UCSD-AML1 (cell line): ENCODE results near the gene RTP2.

Source experiments
- DNase-seq: peaks from one replicate; lab custom pipeline; 2025; ENCODE audit not compliant: unreplicated experiment; lab: John Stamatoyannopoulos, UW

The RTP2 gene, protein sequence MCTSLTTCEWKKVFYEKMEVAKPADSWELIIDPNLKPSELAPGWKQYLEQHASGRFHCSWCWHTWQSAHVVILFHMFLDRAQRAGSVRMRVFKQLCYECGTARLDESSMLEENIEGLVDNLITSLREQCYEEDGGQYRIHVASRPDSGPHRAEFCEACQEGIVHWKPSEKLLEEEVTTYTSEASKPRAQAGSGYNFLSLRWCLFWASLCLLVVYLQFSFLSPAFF

DNA sequence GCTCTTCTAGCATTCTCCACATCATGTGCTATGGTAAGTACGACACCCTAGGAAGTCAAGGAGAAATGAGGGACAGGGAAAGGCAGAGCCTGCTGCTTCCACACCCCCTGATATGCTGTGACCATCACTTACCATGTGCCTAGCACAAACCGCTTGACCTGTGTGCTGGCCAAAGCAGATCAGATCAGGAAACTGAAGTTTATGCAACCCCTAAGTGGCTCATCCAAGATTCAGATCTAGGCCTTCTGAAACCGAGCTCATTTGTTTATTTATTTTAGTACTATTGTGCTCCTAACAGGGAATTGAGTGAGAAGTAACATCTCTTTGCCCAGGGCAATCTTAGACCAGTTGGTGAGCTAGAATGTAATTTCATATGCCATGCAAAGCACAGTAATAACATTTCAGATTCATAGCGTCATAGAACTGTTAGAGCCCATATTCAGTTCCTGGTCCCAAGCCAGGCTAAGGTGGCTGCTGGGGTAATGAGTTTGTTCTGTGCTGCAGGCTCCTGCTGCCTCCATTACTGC lies at the start of gene RTP2:
RTP2 (minus strand) TSS at position 51 of the 527 bp plus-strand sequence. CDS start 429 bp downstream, outside the sequence.
- DNase-seq, result no peak

GRCh38 chr3:187750513-187751123 lies 48.3 kb upstream of the RTP2 start:
- DNase-seq, result no peak

- DNase-seq, result no peak
These were observed 47.7 kb upstream of the RTP2 start for GRCh38 chr3:187750006-187750512.

- peak; percentile 80 for DNase-seq
These were observed 45.7 kb upstream of the RTP2 start for GRCh38 chr3:187748050-187748481.

- no peak for DNase-seq
These were observed 45.1 kb upstream of the RTP2 start for GRCh38 chr3:187747506-187747905.

GRCh38 chr3:187746442-187747281 lies 44.3 kb upstream of the RTP2 start:
- no peak for DNase-seq

DNA sequence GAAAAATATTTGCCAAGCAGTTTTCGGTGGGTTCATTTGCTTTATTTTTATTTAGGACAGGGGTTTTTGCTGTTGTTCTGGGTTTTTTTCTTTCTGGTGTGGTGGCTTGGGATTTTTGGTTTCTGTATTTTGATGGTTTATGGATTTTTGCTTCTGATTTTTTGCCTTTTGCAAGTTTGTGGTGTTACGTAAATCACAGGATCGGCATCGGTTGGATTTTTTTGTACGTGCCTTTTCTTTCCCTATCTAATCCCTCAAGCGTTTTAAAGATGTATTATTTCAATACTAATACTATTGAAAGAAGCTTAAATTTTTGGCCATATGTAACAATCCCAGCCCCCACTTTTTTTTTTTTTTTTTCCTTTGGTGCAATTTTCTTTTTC lies 43.7 kb upstream of the RTP2 start:
- no peak for DNase-seq

GRCh38 chr3:187745201-187746058 lies 43.1 kb upstream of the RTP2 start, which contains the start of gene BCL6:
TSS of gene BCL6 (minus strand) at chr3:187745468. CDS start at chr3:187733693, 11,775 bp downstream.
- DNase-seq, result peak; percentile 92

DNA sequence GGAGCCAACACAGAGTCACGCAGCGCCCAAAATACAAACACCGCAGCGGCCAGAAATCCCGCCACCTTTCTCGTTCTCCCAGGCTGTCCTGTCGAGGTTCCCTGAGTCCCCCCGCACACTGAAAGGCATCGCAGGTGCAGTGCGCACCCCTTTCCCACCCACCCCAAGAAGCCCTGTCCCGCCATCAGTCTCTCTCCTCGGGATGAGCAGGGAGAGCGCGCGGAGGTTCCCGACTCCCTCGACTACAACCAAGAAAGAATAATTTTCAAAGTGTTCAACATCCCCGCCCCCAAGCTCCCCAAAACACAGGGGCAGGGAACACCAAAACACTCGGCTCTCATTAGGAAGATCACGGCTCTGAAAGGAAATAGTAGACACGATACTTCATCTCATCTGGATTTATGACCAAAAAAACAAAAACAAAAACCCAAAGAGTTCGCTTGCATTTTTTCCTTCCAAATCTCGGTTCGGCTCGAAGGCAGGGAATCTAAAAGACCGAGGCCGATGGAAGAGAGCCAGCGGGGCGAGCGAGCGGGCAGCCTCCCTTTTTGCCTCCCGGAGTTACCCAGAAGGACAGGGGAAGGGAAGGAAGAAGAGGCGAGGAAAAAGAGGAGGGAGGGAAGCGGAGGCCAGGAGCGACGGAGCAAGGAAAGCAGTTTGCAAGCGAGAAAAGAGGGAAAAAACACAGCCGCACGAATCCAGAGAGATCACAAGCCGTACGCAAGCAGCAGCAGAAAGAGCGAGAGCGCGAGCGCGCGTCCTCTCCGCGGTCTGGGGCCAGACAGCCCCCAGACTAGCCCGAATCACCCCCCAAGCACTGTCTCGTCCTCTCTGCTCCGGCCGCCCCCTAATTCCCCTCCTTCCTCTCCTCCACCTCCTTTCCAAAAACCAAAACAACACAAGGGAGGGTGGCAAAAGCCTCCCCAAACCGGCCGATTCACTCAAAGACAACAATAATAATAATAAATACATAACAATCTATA lies 42.1 kb upstream of the RTP2 start:
- DNase-seq, result peak; percentile 40

DNA sequence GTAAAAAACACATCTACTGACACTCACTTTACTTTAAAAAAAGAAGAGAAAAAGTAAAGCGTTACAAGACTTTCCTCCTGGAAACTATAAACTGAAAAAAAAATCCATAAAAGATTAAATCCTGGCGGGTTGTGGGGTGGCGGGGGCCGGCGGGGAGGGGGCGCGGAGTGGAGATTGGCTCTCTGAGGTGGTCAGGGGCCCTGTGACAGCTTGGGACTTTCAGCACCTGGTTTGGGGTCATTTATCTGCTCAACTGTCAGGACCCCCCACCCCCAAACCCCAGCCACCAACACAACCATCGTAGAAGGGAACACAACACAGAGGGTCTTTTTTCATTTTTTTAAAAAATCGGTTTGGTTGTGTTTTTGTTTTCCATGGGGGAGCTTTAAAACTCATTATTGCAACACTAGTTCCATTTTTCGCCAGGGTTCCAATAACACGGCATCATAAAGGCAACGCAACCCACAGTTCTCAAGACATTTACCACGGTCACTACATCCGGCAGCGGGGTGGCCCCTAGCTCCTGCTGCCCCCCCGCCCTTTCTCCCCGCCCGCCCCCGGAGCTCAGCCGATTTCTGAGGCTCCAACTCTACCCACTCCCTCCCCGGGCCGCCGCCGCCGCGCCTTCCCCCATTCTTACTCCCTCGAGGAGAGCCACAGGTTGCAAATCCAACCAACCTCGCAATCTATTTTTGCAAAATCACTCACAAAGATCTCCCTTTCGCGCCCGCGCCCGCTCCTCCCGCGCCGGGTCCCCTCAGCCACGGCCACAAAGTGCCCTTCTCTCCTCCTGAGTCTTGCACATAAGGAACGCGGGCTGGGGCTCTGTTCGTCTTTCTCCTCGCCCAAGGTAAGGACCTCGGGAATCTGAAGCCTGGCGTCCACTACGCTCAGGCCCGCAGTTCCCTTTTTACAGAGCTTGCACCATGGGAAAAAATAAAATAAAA lies 41.1 kb upstream of the RTP2 start:
- DNase-seq, result no peak

DNA sequence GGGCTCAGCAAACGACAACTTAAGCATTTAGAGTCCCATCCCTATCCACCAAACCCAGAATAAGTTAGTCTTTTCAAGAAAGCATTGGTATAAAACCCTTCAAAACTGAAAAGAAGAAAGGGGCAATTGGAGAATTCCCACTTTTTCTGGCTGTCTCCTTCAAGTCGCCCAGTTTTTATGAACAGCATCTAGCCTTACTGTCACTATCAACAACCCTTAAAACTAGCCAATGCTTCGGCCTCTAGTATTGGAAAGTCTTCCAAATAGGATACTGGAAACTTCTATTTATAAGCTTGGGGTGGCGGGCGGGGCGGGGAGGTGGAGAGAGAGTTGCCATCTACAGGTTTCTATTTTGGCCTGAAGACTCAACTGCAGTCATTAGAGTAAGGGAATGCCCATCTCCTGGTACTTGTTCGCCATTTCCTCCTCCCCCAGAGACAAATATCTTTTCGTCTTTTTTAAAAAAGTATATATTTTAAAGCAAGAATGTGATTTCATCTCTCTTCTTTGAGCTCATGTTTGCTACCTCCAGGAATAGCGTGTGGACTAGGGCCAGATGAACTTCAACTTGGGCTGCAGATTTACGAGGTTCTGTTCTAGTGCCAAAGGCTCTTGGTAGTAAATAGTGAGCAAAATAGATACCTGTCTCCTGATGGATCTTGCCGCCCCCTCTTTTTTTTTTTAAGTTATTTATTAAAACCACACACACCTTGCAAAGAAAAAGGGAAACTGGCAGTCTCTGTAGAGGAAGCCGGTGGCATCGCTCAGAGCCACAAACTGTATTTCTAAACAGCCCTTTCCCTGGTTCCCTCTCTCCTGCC lies 40.2 kb upstream of the RTP2 start:
- no peak for DNase-seq

GRCh38 chr3:187741403-187742350 lies 39.3 kb upstream of the RTP2 start:
- DNase-seq, result peak; percentile 67

- DNase-seq, result peak; percentile 57
These were observed 38.4 kb upstream of the RTP2 start for GRCh38 chr3:187740421-187741399.

DNA sequence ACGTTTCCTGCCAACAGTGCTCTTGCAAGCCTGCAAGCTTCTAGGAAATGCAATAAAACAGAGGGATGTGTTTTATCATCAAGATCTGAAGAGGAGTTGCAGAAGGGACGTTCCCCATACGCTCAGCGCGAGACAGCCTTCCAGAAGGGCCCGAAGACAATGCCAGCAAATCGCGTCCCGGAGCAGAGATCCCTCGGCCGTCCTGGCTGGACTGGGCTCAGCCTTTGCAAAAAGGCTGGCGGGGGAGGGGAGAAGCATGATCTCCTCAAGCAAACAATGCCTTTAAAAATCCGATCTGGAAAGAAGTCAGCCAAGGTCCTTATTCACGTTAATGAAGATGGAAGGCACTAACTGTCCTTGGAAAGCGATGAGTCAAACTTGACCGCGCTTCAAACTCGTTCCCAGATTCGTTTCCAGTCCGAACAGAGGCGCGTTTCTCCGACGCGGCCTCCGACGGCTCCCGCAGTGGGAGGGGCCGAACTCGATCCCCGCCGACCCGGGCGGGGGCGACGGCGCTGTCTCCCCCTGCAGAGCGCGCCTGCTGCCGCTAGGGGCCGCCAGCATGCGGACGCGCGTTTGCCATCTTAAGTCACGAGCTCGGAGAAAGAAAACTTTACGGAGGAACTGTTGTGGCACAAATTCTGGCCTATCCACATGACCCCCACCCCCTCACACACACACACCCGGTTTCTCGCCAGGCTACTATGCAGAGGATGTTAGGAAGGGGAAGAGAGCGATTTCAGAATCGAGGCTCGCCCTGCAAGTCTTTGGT lies 37.4 kb upstream of the RTP2 start:
- DNase-seq, result peak; percentile 70
